Activated CD4-positive, CD25-positive, alpha-beta regulatory T cell (primary cell): ENCODE measurements around the gene HSPBAP1.
"Not testable (repeated sequence)": the region's sequence is repeated elsewhere in the genome, so short reads cannot be mapped to it uniquely, and the experiment has no call there.

Experiments used
- DNase-seq, 4 experiments: peaks; one replicate each; lab custom pipeline; 2025; lab: John Stamatoyannopoulos, UW

Gene HSPBAP1

GRCh38 chr3:122784436-122784835 is 9.2 kb downstream of the HSPBAP1 start:
- DNase-seq, result no peak

- DNase-seq, result no peak
These were observed 10.8 kb downstream of the HSPBAP1 start for GRCh38 chr3:122782804-122783203.

- DNase-seq, result no peak
These were observed 16.1 kb downstream of the HSPBAP1 start for GRCh38 chr3:122777563-122777962.

GRCh38 chr3:122776675-122777468 is 16.8 kb downstream of the HSPBAP1 start:
- DNase-seq, result no peak

- DNase-seq, result no peak
These were observed 19.1 kb downstream of the HSPBAP1 start for GRCh38 chr3:122774564-122774963.

- no peak for DNase-seq
These were observed 19.6 kb downstream of the HSPBAP1 start for GRCh38 chr3:122773944-122774509.

GRCh38 chr3:122772827-122773226 is 20.8 kb downstream of the HSPBAP1 start:
- no peak for DNase-seq

GRCh38 chr3:122770521-122771202 is 23.0 kb downstream of the HSPBAP1 start:
- no peak for DNase-seq

- no peak for DNase-seq
These were observed 25.9 kb downstream of the HSPBAP1 start for GRCh38 chr3:122767540-122768372.

GRCh38 chr3:122766430-122766829 is 27.2 kb downstream of the HSPBAP1 start:
- DNase-seq, result no peak

GRCh38 chr3:122760453-122761271 is 33.0 kb downstream of the HSPBAP1 start:
- DNase-seq, result no peak

GRCh38 chr3:122758877-122759560 is 34.6 kb downstream of the HSPBAP1 start:
- DNase-seq, result no peak

- DNase-seq, result no peak
These were observed 38.1 kb downstream of the HSPBAP1 start for GRCh38 chr3:122755491-122755890.

GRCh38 chr3:122754929-122755328 is 38.7 kb downstream of the HSPBAP1 start:
- DNase-seq, result no peak

- no peak for DNase-seq
These were observed 45.3 kb downstream of the HSPBAP1 start for GRCh38 chr3:122748347-122748746.

- DNase-seq, result not testable (repeated sequence)
These were observed 46.3 kb downstream of the HSPBAP1 start for GRCh38 chr3:122747295-122747694.

- DNase-seq, result no peak
These were observed 48.1 kb downstream of the HSPBAP1 start for GRCh38 chr3:122745369-122746021.

GRCh38 chr3:122743581-122744120 is 50.0 kb downstream of the HSPBAP1 start:
- no peak for DNase-seq

- DNase-seq, result no peak
These were observed 51.4 kb downstream of the HSPBAP1 start for GRCh38 chr3:122742234-122742633.

- no peak for DNase-seq
These were observed 54.5 kb downstream of the HSPBAP1 start for GRCh38 chr3:122739172-122739571.
